Neural progenitor cell (in vitro differentiated cells): ENCODE results near the gene DYNLT5. TPM values are rescaled to one million over a fixed set of nuclear protein-coding genes. Genes with fewer than 3 reads are reported as not detected.
A peak's percentile ranks its signal among the peaks of the same experiment; 100 is the strongest.

Experiments
- DNase-seq: peaks from one replicate; pipeline ENCODE4 v3.0.0-alpha.2; 2016; ENCODE audit warnings: low spot score
- H2AFZ ChIP-seq: fragments of 200-600 bp; sonication (generic); replicated peaks from 2 replicates; pipeline ENCODE4 v1.6.1; 2016; ENCODE audit warnings: antibody characterized with exemption
- H3F3A ChIP-seq: fragments of 200-600 bp; sonication (generic); 2 replicates; pipeline ENCODE4 v1.6.1; 2016; ENCODE audit warnings: antibody characterized with exemption, low read depth
- H3K27ac ChIP-seq: fragments of 200-600 bp; sonication (generic); 2 replicates; pipeline ENCODE4 v1.5.1; 2016; ENCODE audit warnings: mild to moderate bottlenecking
- H3K27me3 ChIP-seq: fragments of 200-600 bp; sonication (generic); 2 replicates; pipeline ENCODE4 v1.6.1; 2016; ENCODE audit warnings: mild to moderate bottlenecking, moderate library complexity
- H3K36me3 ChIP-seq: fragments of 200-600 bp; sonication (generic); 2 replicates; pipeline ENCODE4 v1.5.1; 2016
- H3K4me1 ChIP-seq: fragments of 200-600 bp; sonication (generic); 2 replicates; pipeline ENCODE4 v1.6.1; 2016; ENCODE audit warnings: mixed run types
- H3K4me2 ChIP-seq: fragments of 200-600 bp; sonication (generic); 2 replicates; pipeline ENCODE4 v1.6.1; 2016
- H3K4me3 ChIP-seq: fragments of 200-600 bp; sonication (generic); 2 replicates; pipeline ENCODE4 v1.5.1; 2016
- H3K79me2 ChIP-seq: fragments of 200-600 bp; sonication (generic); 2 replicates; pipeline ENCODE4 v1.6.1; 2016; ENCODE audit warnings: low read depth
- H3K9ac ChIP-seq: fragments of 200-600 bp; sonication (generic); 2 replicates; pipeline ENCODE4 v1.6.1; 2016
- H3K9me3 ChIP-seq: fragments of 200-600 bp; sonication (generic); 2 replicates; pipeline ENCODE4 v1.5.1; 2016; ENCODE audit warnings: low read depth
- H4K20me1 ChIP-seq: fragments of 200-600 bp; sonication (generic); 2 replicates; pipeline ENCODE4 v1.6.1; 2016; ENCODE audit warnings: low read depth
- H3K27ac Mint-ChIP-seq: 3 replicates; pipeline ENCODE4 v1.8.0; 2021; ENCODE audit warnings: mixed read lengths
- H3K27me3 Mint-ChIP-seq: 2 replicates; pipeline ENCODE4 v1.8.0; 2022; ENCODE audit warnings: low read depth, mild to moderate bottlenecking, inconsistent platforms, moderate library complexity, mixed read lengths; ENCODE audit not compliant: insufficient read depth
- H3K36me3 Mint-ChIP-seq: 3 replicates; pipeline ENCODE4 v1.8.0; 2021; ENCODE audit warnings: mixed read lengths
- H3K4me1 Mint-ChIP-seq: 3 replicates; pipeline ENCODE4 v1.8.0; 2021; ENCODE audit warnings: mixed read lengths
- H3K4me3 Mint-ChIP-seq: 3 replicates; pipeline ENCODE4 v1.8.0; 2021; ENCODE audit warnings: mild to moderate bottlenecking, moderate library complexity, mixed read lengths
- H3K9me3 Mint-ChIP-seq: 3 replicates; pipeline ENCODE4 v1.8.0; 2020; ENCODE audit warnings: mixed read lengths
- EZH2 ChIP-seq: fragments of 200-600 bp; sonication (generic); IDR thresholded peaks from 2 replicates; pipeline ENCODE4 v1.6.1; 2017; ENCODE audit warnings: antibody characterized with exemption, mild to moderate bottlenecking, moderate library complexity
- EZH2phosphoT487 ChIP-seq: fragments of 200-600 bp; sonication (generic); IDR thresholded peaks from 2 replicates; pipeline ENCODE4 v1.6.1; 2017; ENCODE audit warnings: antibody characterized with exemption
- total RNA-seq: library from RNA; depleted of rRNA; stranded (reverse); fragments of >200 nt; gene quantifications from 2 replicates; pipeline ENCODE4 v1.2.3, GENCODE V29; 2015; ENCODE audit warnings: low replicate concordance
- TF ChIP-seq, protein P1 (sequence below): fragments of 200-600 bp; sonication (generic); IDR thresholded peaks from 2 replicates; pipeline ENCODE4 v1.5.1; 2017; ENCODE audit warnings: antibody characterized with exemption, mild to moderate bottlenecking

The DYNLT5 gene
- total RNA-seq, 1 donor from 2014 or later: 0.22 TPM

DNA sequence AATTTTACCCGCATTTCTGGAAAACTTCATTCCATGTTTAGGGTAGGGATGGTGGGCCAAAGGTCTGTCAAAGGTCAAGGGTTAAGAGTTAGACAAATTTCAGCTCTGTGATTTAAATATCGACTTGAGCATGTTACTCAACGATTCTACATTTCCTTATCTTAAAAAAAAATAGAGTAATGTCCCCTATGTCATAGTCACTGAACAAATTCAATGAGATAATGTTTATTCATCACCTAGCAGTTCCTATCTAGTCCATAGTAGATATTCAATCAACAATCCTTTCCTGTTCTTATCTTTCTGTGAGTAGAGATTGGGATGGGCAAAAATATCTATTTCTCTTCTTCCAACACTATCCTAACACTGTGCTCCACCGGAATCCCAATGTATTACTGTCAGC, 1.1 kb upstream of the DYNLT5 start:
- peaks cover 5% of the 10 kb centered on the region for H3F3A ChIP-seq
- Mint-ChIP-seq H3K27ac (no peak overlapping the region), H3K4me3 (peak overlapping the region; percentile 5), H3K4me1 (peaks cover 11% of the 10 kb centered on the region), H3K9me3 (no peaks in the 10 kb centered on the region), H3K27me3 (no peaks in the 10 kb centered on the region), H3K36me3 (no peaks in the 10 kb centered on the region)
- H3K9ac ChIP-seq: no peak overlapping the region
- no peaks in the 10 kb centered on the region for H3K4me1 ChIP-seq
- H3K4me3 ChIP-seq: no peak overlapping the region
- H3K36me3 ChIP-seq: no peaks in the 10 kb centered on the region
- H3K27me3 ChIP-seq: peaks cover 41% of the 10 kb centered on the region
- no peak overlapping the region for H3K27ac ChIP-seq
- H4K20me1 ChIP-seq: no peaks in the 10 kb centered on the region
- no peaks in the 10 kb centered on the region for H3K79me2 ChIP-seq
- H3K9me3 ChIP-seq: no peaks in the 10 kb centered on the region
- H2AFZ ChIP-seq: no peak overlapping the region
- H3K4me2 ChIP-seq: no peak overlapping the region
- no peak for DNase-seq
- TF ChIP-seq EZH2phosphoT487 (no peak), EZH2 (no peak)
- TF ChIP-seq, protein P1, sequence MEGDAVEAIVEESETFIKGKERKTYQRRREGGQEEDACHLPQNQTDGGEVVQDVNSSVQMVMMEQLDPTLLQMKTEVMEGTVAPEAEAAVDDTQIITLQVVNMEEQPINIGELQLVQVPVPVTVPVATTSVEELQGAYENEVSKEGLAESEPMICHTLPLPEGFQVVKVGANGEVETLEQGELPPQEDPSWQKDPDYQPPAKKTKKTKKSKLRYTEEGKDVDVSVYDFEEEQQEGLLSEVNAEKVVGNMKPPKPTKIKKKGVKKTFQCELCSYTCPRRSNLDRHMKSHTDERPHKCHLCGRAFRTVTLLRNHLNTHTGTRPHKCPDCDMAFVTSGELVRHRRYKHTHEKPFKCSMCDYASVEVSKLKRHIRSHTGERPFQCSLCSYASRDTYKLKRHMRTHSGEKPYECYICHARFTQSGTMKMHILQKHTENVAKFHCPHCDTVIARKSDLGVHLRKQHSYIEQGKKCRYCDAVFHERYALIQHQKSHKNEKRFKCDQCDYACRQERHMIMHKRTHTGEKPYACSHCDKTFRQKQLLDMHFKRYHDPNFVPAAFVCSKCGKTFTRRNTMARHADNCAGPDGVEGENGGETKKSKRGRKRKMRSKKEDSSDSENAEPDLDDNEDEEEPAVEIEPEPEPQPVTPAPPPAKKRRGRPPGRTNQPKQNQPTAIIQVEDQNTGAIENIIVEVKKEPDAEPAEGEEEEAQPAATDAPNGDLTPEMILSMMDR: no peak

DNA sequence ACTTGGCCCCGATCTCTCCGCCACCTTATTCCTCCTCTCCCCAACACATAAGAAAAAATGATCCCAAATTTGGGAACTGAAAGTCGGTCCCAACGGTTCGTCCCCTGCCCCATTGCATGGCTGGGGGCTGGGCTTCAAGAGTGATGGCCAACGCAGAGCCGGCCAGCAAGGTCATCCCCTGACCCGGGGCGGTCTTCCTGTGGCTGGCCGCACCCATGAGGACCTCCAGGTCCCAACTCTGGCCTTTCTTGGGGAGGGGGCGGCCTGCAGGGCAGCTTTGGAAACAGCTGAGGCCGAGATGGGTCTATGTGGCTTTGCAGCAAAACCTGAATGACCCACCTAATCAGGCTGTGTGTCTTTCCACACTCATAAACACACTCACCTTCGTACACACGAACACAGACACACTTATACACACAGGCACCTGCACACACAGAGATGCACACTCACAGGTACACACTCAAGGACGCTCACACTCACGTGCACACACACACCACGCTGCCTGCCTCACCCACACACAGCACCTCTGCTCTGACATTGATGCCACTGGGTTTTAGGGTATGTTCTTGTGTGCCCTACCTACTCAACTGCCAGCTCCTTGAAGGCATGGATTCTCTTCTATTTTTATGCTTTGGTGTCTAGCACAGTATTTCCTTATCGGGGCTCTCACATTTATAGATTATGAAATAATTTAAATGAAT, 562 bp downstream of the DYNLT5 start:
- Histone ChIP-seq H3K36me3 (no peaks in the 10 kb centered on the region), H3K9ac (no peak overlapping the region), H4K20me1 (no peaks in the 10 kb centered on the region), H3K27ac (no peak overlapping the region), H3K4me2 (peak overlapping the region; percentile 95), H2AFZ (peak overlapping the region; percentile 92), H3K79me2 (no peaks in the 10 kb centered on the region), H3K9me3 (no peaks in the 10 kb centered on the region), H3K4me3 (peak overlapping the region; percentile 59), H3K27me3 (peaks cover 41% of the 10 kb centered on the region), H3F3A (peaks cover 5% of the 10 kb centered on the region), H3K4me1 (no peaks in the 10 kb centered on the region)
- Mint-ChIP-seq H3K27me3 (no peaks in the 10 kb centered on the region), H3K36me3 (no peaks in the 10 kb centered on the region), H3K27ac (peak overlapping the region; percentile 23), H3K4me1 (peaks cover 11% of the 10 kb centered on the region), H3K4me3 (peak overlapping the region; percentile 78), H3K9me3 (no peaks in the 10 kb centered on the region)
- DNase-seq: peak; percentile 12
- peak; percentile 31 for TF ChIP-seq EZH2phosphoT487
- TF ChIP-seq, protein P1: no peak

DNA sequence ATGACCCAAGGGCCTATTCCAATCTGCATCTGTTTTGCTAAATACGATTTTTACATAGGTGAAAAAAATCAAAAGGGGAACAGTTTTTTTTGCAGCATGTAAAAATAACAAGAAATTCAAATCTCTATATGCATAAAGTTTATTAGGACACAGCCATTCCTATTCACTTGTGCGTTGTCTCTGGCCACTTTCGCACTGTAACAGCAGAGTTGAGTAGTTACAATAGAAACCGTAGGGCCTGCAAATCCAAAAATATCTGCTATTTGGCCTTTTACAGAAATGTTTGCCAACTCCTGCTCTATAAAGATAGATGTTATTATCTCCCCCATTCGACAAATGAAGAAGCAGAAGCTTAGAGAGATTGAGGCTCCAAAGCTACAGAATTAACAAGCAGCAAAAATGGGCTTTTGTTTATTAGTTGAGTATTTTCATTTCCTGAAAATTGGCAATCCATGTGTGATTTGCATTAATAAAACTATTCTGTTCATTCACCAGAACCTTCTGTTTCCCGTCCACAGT, 5.5 kb downstream of the DYNLT5 start:
- no peak overlapping the region for H3K9ac ChIP-seq
- no peaks in the 10 kb centered on the region for H3K36me3 Mint-ChIP-seq
- peaks cover 12% of the 10 kb centered on the region for H3K27me3 ChIP-seq
- H3K9me3 ChIP-seq: no peaks in the 10 kb centered on the region
- H3K79me2 ChIP-seq: no peaks in the 10 kb centered on the region
- peaks cover 7% of the 10 kb centered on the region for H3K4me1 Mint-ChIP-seq
- TF ChIP-seq EZH2phosphoT487: no peak
- TF ChIP-seq, protein P1: no peak
- TF ChIP-seq EZH2: no peak
- no peak overlapping the region for H3K4me3 ChIP-seq
- no peak overlapping the region for H3K4me2 ChIP-seq
- H2AFZ ChIP-seq: no peak overlapping the region
- H3K27me3 Mint-ChIP-seq: no peaks in the 10 kb centered on the region
- H3K36me3 ChIP-seq: no peaks in the 10 kb centered on the region
- H4K20me1 ChIP-seq: no peaks in the 10 kb centered on the region
- H3K4me3 Mint-ChIP-seq: no peak overlapping the region
- no peaks in the 10 kb centered on the region for H3F3A ChIP-seq
- H3K27ac ChIP-seq: no peak overlapping the region
- peaks cover under 1% of the 10 kb centered on the region for H3K9me3 Mint-ChIP-seq
- no peak for DNase-seq
- no peak overlapping the region for H3K27ac Mint-ChIP-seq
- H3K4me1 ChIP-seq: no peaks in the 10 kb centered on the region
